ENCODE measurements around the gene LYSMD3. TPM values are rescaled to one million over a fixed set of nuclear protein-coding genes. Genes with fewer than 3 reads are reported as not detected.

The LYSMD3 gene
- total and polyA plus RNA-seq, 10 of the 15 experiments (the other 5 are each of a cell fraction or from before 2014, with no cell fraction given), result 3.9 to 22.5 (median 12.6) TPM

- H3K79me2 ChIP-seq (ENCODE audit: control insufficient read depth, insufficient read depth, low read length), result no peaks in the 10 kb centered on the region
- ATAC-seq, result peak; percentile 43
- 0% methylated on average over 1 of the region's 1 CpG for WGBS (ENCODE audit: insufficient coverage, insufficient replicate concordance, low lambda C conversion rate, missing lambda C conversion rate)
- ChIA-PET CTCF (no interaction called here), RAD21 (ENCODE audit: unreplicated experiment) (no interaction called here), SMC1A (ENCODE audit: uncharacterized antibody, unreplicated experiment) (no interaction called here), POLR2A (no interaction called here)
- no peaks in the 10 kb centered on the region for H3K4me1 ChIP-seq (ENCODE audit: control insufficient read depth, insufficient read depth, low read length)
- intact Hi-C loops (cut with micrococcal nuclease; ENCODE audit: unreplicated experiment), result no loop called here
- no peak overlapping the region for H3K27ac ChIP-seq (ENCODE audit: control insufficient read depth, insufficient read depth)
- no peak overlapping the region for H3K9ac ChIP-seq (ENCODE audit: control insufficient read depth, insufficient read depth, low read length)
- in situ Hi-C loops (cut with MboI), result no loop called here
- no peak overlapping the region for H3K4me2 ChIP-seq (ENCODE audit: control insufficient read depth, insufficient read depth)
- FAIRE-seq, result no peak
- DNase-seq (ENCODE audit: low read depth, low spot score), result no peak
- no TSS peak for BruUV-seq (replicated peaks)
- no peaks in the 10 kb centered on the region for H4K20me1 ChIP-seq (ENCODE audit: control insufficient read depth, insufficient read depth)
- no peaks in the 10 kb centered on the region for H3K36me3 ChIP-seq (ENCODE audit: control insufficient read depth in 2 of 2, insufficient read depth in 2 of 2, low read length in 1 of 2)
- H3K9me3 ChIP-seq (replicated peaks; ENCODE audit: control insufficient read depth, insufficient read depth, low read length), result no peaks in the 10 kb centered on the region; the same call in 2 of the 3 replicates
- TF ChIP-seq HDAC6 (IDR thresholded peaks at IDR 0.05; ENCODE audit: unreplicated experiment), result no peak
- no peak for TF ChIP-seq SPI1 (IDR thresholded peaks at IDR 0.05; ENCODE audit: borderline replicate concordance, insufficient read depth, low read depth, low read length)
- no peak for TF ChIP-seq CBFB (IDR thresholded peaks at IDR 0.05; ENCODE audit: low read depth)
- no peak for TF ChIP-seq SRF (IDR thresholded peaks at IDR 0.05; ENCODE audit: low read depth in 2 of 2, low read length in 2 of 2)
- H2AFZ ChIP-seq (ENCODE audit: control insufficient read depth, low read depth, low read length), result no peak overlapping the region
- H3K27me3 ChIP-seq (replicated peaks in 1 of 2; ENCODE audit: control insufficient read depth in 2 of 2, insufficient read depth in 2 of 2, low read length in 1 of 2), result no peaks in the 10 kb centered on the region
- H3K4me3 ChIP-seq, result no peak overlapping the region
Measured at GRCh38 chr5:90569084-90569483, 39.7 kb upstream of the LYSMD3 start.

- FAIRE-seq (no peak), DNase-seq (ENCODE audit: low read depth, low spot score) (no peak), ATAC-seq (no peak)
- ChIA-PET RAD21 (ENCODE audit: unreplicated experiment) (no interaction called here), CTCF (no interaction called here), SMC1A (ENCODE audit: uncharacterized antibody, unreplicated experiment) (no interaction called here), POLR2A (no interaction called here)
- Histone ChIP-seq H3K9ac (ENCODE audit: control insufficient read depth, insufficient read depth, low read length) (no peak overlapping the region), H3K36me3 (ENCODE audit: control insufficient read depth in 2 of 2, insufficient read depth in 2 of 2, low read length in 1 of 2) (no peaks in the 10 kb centered on the region), H3K79me2 (ENCODE audit: control insufficient read depth, insufficient read depth, low read length) (no peaks in the 10 kb centered on the region), H3K9me3 (replicated peaks; ENCODE audit: control insufficient read depth, insufficient read depth, low read length) (no peaks in the 10 kb centered on the region), H3K4me1 (ENCODE audit: control insufficient read depth, insufficient read depth, low read length) (no peaks in the 10 kb centered on the region), H3K27me3 (replicated peaks in 1 of 2; ENCODE audit: control insufficient read depth in 2 of 2, insufficient read depth in 2 of 2, low read length in 1 of 2) (peaks cover 2% of the 10 kb centered on the region in 2 experiments; a peak in 1 of 4 replicates), H3K4me3 (no peak overlapping the region), H2AFZ (ENCODE audit: control insufficient read depth, low read depth, low read length) (no peak overlapping the region), H3K27ac (ENCODE audit: control insufficient read depth, insufficient read depth) (no peak overlapping the region), H3K4me2 (ENCODE audit: control insufficient read depth, insufficient read depth) (no peak overlapping the region), H4K20me1 (ENCODE audit: control insufficient read depth, insufficient read depth) (no peaks in the 10 kb centered on the region)
- BruUV-seq (replicated peaks), result no TSS peak
- in situ Hi-C loops (cut with MboI) (no loop called here), intact Hi-C loops (cut with micrococcal nuclease; ENCODE audit: unreplicated experiment) (no loop called here)
- TF ChIP-seq CTCF (IDR thresholded peaks at IDR 0.05 in 2 of 3, conservative IDR thresholded peaks at IDR 0.05 in 1 of 3; ENCODE audit: control insufficient read depth in 2 of 3, extremely low read depth in 1 of 3, insufficient read depth in 1 of 3, low read depth in 3 of 3, low read length in 3 of 3), result no peak
- TF ChIP-seq NR2C2 (IDR thresholded peaks at IDR 0.05; ENCODE audit: borderline replicate concordance, control insufficient read depth, insufficient read length, low read depth), result no peak
- TF ChIP-seq TCF3 (IDR thresholded peaks at IDR 0.05; ENCODE audit: borderline replicate concordance, insufficient read depth, low read depth, low read length), result no peak
- no peak for TF ChIP-seq POU2F2 (IDR thresholded peaks at IDR 0.05; ENCODE audit: borderline replicate concordance, low read depth, low read length)
- TF ChIP-seq ZZZ3 (IDR thresholded peaks at IDR 0.05; ENCODE audit: control insufficient read depth, insufficient read length, low read depth), result no peak
- TF ChIP-seq IRF5 (IDR thresholded peaks at IDR 0.05; ENCODE audit: borderline replicate concordance), result no peak
- 61% methylated on average over 3 of the region's 3 CpGs for WGBS (ENCODE audit: insufficient coverage, insufficient replicate concordance, low lambda C conversion rate, missing lambda C conversion rate)
Measured at GRCh38 chr5:90565491-90565890, 36.1 kb upstream of the LYSMD3 start.
